Glomerular visceral epithelial cell (primary cell): ENCODE results near the gene SLC16A1.
"Not testable (repeated sequence)": the region's sequence is repeated elsewhere in the genome, so short reads cannot be mapped to it uniquely, and the experiment has no call there.

Experiments
- DNase-seq: peaks from one replicate; pipeline ENCODE4 v3.0.0-alpha.2; 2016; ENCODE audit errors: extremely low spot score

SLC16A1 gene

GRCh38 chr1:112955773-112956543, at the start of gene SLC16A1:
SLC16A1 (minus strand) TSS chr1:112956196; CDS start chr1:112929308, 26,888 bp downstream.
- DNase-seq = peak; percentile 96

- no peak for DNase-seq
Observed at GRCh38 chr1:113003751-113004690, 48.0 kb upstream of the SLC16A1 start.

GRCh38 chr1:113002297-113002696, 46.3 kb upstream of the SLC16A1 start:
- DNase-seq = no peak

DNA sequence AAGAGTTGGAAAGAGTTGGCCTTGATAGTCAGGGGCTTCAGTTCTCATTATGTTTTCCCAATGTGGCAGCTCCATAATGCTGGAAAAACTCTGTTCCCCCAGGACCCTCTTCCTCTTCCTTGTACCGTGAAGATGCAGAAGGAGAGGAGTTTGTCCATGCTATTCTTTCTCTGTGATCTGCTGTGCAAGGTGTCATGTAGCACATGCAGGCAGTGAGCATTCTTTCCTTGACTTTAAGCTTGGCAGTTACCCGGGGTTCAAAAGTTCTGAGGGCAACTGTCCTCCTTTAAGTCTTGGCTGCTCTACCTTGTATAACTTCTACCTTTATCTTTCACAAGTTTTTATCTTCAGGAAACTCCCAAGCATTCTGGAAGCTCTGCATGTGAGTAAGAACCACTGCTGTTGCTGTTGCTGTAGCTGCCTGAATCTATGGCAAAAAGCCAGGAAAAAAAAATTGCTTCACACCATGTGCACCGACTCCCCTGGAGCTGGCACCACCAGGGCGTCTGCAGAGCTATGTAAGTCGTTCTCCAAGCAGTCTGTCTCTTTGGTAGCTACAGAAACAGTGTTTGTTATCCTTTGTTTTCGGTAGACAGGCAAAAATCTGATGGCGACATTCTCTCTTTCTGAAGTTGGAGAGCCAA, 42.7 kb upstream of the SLC16A1 start:
- DNase-seq = peak; percentile 59

DNA sequence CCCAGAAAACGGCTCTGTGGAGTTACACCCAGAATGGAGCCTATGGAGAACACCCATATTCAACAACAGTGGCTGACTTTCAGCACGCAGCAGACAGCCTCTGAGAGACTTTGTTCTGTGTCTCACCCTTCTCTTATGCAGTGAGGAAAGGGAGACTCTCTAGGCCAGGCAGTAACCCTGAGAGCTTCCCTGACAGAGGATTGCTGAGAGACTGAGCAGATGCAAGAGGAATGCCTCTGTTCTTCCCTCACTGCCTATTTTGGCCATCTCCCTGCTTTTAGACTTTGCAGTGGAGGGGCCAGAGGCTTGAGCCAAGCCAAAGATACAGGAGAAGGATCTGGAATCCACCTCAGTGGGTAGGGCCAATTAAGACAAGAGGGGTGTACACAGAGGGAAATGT, 41.8 kb upstream of the SLC16A1 start:
- DNase-seq = no peak

DNA sequence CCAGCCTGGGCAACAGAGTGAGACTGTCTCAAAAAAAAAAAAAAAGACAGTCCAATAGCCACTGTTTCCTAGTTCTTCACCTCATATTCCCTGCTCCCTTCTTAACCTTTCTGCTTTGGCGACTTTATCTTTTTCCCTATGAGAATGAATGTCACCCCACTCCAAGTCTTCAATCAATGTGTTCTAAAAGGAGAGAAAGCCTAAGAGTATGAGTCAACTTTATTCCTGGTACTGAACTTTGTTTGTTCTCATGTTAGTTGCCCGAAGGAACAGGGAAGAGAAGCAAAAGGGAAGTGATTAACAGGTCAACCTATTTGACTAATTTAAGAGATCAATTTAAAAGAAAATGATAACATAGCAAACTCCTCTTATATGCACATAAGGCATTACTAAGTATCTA, 39.9 kb upstream of the SLC16A1 start:
- no peak for DNase-seq

- not testable (repeated sequence) for DNase-seq
Observed at GRCh38 chr1:112995021-112995420, 39.0 kb upstream of the SLC16A1 start.

GRCh38 chr1:112992780-112993179, 36.8 kb upstream of the SLC16A1 start:
- DNase-seq = no peak

- DNase-seq = no peak
Observed at GRCh38 chr1:112991402-112992120, 35.6 kb upstream of the SLC16A1 start.

DNA sequence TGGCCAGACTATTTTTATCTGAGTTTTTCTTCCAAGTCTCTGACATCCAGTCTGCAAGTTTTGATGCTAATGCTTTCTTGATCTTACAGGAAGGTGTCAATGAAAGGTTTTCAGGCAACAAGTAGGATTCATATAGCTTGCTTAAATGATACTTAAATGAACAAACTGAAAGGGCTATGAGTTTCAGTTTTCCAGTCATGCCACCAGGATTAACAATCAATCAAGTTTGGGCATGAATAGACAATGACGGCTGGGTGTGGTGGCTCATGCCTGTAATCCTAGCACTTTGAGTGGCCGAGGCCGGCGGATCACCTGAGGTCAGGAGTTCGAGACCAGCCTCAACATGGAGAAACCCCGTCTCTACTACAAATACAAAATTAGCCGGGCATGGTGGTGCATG, 34.3 kb upstream of the SLC16A1 start:
- no peak for DNase-seq

DNA sequence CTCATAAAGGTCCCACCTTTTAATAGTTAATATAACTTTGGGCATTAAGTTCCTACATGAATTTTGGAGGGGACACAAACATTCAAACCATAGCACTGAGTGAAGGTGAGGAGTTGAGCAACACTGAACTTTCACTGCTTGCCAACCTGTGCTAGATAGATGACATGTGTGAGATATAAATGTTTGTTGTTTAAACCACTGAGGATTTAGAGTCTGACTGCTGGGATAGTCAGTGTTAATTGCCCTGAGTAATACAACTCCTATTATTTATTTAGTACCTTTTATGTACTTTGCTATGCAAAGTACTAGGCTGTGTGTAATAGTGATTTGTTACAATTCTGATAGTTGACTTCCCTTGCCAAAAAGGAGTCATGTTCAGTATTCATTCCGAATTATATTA, 32.4 kb upstream of the SLC16A1 start:
- no peak for DNase-seq

DNA sequence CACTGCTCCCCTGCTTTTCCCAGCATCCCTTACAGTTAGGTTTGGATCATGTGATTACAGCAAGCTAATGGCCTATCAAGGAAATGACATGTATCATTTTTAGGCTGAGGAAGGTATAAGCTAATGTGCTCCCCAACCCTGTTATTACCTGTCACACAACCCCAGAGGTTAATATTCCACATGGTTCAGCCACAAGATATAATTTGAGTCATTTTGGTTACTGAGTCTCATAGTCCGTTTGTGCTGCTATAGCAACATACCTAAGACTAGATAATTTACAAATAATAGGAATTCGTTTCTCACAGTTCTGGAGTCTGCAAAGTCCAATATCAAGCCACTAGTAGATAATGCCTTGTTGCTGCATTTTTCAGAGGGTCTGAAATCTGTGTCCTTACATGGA, 29.1 kb upstream of the SLC16A1 start:
- DNase-seq = peak; percentile 9

GRCh38 chr1:112983537-112984131, 27.6 kb upstream of the SLC16A1 start:
- no peak for DNase-seq

GRCh38 chr1:112982853-112983536, 27.0 kb upstream of the SLC16A1 start:
- no peak for DNase-seq

DNA sequence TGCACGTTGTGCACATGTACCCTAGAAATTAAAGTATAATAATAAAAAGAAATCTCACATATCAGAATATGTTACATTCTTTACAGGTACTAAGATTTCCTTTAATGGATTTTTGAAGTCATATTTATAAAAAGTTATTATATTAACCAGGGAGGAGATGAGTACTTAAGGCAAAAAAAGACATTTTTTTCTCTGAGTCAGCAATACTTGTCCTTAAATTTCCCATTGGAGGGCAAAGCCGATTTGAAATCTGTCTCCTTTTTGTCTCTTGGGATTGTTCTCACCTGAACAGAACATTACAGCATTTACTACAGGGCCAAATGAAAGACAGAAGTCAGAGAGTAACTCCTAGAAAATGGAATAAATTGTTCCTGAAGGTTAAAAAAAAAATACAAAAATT, 26.3 kb upstream of the SLC16A1 start:
- no peak for DNase-seq

DNA sequence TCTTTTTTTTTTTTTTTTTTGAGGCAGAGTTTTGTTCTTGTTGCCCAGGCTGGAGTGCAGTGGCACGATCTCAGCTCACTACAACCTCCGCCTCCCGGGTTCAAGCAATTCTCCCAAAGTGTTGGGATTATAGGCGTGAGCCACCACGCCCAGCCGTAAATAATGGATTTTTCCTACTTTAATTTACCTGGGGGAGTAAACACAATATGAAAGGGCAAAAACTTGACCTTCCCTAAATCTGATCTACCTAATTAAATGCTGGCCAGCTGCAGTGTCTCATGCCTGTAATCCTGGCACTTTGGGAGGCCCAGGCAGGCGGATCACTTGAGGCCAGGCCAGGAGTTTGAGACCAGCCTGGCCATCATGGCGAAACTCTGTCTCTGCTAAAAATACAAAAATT, 25.8 kb upstream of the SLC16A1 start:
- not testable (repeated sequence) for DNase-seq

- no peak for DNase-seq
Observed at GRCh38 chr1:112981426-112981825, 25.4 kb upstream of the SLC16A1 start.

DNA sequence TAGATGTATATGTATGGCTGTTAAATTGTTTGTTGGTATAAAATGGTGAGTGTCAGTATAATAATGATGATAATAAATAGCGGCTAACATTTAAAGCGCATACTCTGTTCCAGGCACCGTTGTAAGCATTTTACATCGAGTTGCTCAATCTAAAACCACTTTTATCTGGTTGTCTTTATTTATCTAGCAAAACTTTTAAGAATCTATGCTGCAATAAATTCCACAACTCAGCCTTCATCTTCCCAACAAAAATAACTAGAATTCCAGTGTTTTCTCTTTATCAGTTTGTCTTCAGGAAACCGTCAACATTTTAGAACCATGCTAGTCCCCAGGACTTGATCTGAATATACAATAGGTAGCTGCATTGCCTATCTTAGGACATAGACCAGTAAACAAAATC, 19.3 kb upstream of the SLC16A1 start:
- no peak for DNase-seq

DNA sequence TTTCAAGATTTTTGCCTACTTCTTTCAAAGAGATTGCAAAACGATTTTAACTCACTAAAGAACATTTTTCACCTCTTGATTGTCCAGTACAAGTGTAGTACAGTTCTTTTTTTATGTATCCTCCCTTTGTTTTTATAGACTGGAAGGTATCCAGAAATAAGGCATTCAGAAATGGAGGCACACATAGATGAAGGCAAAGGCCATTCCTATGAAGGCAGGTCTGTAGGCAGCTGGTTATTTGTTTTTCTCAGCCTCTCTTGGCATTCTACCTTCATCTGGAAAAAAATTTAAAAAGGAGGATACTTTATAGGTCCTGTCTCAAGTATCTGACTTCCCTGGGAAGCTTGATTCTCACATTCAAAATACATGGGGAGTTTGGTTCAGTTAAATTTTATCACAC, 18.6 kb upstream of the SLC16A1 start:
- DNase-seq = no peak

- no peak for DNase-seq
Observed at GRCh38 chr1:112973788-112974187, 17.8 kb upstream of the SLC16A1 start.

DNA sequence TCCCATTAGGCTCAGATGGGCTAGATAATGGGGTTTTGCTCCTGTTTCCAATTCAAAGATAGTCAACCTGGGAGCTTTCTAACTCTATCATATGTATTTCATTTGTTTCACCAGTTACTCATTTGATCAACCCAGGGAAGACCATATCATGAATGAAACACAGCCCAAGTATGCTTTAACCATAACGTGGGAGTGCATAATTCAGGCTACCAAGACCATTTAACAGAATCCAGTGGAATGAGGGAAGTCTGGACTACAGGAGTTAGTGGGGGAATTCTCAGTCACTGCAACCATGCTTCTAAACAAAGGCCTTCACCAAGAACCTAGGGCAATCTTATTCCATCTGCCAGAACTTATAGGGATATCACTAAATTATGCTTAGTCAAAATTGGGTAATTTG, 15.0 kb upstream of the SLC16A1 start:
- no peak for DNase-seq
